Measurements from ENCODE around the gene DMKN.

DMKN gene

DNA sequence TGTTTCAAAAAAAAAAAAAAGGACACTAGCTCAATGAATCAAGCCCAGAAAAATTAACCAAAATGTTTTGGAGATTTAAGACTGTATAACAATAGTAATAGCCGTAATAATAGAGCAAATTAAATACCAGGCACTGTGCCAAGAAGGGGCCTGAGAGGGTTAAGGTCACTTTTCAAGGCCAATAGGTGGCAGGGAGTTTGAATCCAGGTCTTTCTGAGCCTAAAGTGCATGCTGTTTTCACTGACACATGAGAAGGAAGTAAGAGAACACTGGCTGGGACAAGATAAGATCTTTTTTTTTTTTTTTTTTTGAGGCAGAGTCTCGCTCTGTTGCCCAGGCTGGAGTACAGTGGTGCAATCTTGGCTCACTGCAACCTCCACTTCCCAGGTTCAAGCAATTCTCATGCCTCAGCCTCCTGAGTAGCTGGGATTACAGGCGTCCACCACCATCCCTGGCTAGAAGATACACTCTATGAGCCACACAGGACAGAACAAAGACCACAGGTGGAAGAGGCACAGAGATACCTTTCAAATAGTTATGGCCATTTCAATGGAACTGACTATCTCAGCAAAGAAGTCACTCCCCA, 57.7 kb downstream of the DMKN start:
- Histone ChIP-seq H3K4me2 (ENCODE audit: low read depth, low read length, poor library complexity, severe bottlenecking) (peak overlapping the region; percentile 38), H3K4me3 (ENCODE audit: low read length, poor library complexity, severe bottlenecking) (no peak overlapping the region), H3K9me2 (replicated peaks; ENCODE audit: low read depth, low read length) (no peaks in the 10 kb centered on the region), H3K9ac (ENCODE audit: low read depth, low read length, poor library complexity, severe bottlenecking) (no peak overlapping the region), H3K27me3 (ENCODE audit: insufficient read depth, low read length, poor library complexity, severe bottlenecking) (no peaks in the 10 kb centered on the region), H4K20me1 (ENCODE audit: insufficient read depth, low read length, poor library complexity, severe bottlenecking) (no peaks in the 10 kb centered on the region), H3K4me1 (ENCODE audit: insufficient read depth, low read length, poor library complexity, severe bottlenecking) (peaks cover 60% of the 10 kb centered on the region), H3K36me3 (ENCODE audit: insufficient read depth, low read length) (no peaks in the 10 kb centered on the region), H3F3A (ENCODE audit: low read depth) (peaks cover 8% of the 10 kb centered on the region; the same call in 1 of the 2 replicates), H2AFZ (ENCODE audit: low read length) (no peak overlapping the region), H3K9me3 (ENCODE audit: insufficient read depth, low read depth, low read length) (no peaks in the 10 kb centered on the region), H3K79me2 (ENCODE audit: insufficient read depth, low read length) (no peaks in the 10 kb centered on the region)
- TF ChIP-seq, protein P1, sequence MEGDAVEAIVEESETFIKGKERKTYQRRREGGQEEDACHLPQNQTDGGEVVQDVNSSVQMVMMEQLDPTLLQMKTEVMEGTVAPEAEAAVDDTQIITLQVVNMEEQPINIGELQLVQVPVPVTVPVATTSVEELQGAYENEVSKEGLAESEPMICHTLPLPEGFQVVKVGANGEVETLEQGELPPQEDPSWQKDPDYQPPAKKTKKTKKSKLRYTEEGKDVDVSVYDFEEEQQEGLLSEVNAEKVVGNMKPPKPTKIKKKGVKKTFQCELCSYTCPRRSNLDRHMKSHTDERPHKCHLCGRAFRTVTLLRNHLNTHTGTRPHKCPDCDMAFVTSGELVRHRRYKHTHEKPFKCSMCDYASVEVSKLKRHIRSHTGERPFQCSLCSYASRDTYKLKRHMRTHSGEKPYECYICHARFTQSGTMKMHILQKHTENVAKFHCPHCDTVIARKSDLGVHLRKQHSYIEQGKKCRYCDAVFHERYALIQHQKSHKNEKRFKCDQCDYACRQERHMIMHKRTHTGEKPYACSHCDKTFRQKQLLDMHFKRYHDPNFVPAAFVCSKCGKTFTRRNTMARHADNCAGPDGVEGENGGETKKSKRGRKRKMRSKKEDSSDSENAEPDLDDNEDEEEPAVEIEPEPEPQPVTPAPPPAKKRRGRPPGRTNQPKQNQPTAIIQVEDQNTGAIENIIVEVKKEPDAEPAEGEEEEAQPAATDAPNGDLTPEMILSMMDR (conservative IDR thresholded peaks at IDR 0.05; ENCODE audit: low read length): no peak
- no peak for TF ChIP-seq EZH2phosphoT487 (IDR thresholded peaks at IDR 0.05; ENCODE audit: borderline replicate concordance)

DNA sequence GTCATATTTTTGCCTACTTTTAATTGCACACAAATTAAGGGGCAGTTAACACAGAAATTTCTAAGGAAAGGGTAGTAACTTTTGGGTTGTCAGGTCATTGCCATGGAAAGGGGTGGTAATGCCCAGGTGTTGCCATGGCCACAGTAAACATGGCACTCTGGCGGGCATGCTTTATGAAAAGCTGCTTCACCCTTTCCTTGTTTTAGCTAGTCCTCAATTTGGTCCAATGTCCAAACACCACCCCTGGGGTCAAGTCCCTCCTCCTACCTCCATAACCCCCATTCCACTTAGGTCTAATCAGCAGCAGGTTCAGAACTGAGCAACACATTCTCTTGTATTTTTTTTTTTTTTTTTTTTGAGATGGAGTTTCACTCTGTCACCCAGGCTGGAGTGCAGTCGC, 58.8 kb downstream of the DMKN start:
- Histone ChIP-seq H3K36me3 (ENCODE audit: insufficient read depth, low read length) (no peaks in the 10 kb centered on the region), H2AFZ (ENCODE audit: low read length) (no peak overlapping the region), H3K9me3 (ENCODE audit: insufficient read depth, low read depth, low read length) (no peaks in the 10 kb centered on the region), H3K4me3 (ENCODE audit: low read length, poor library complexity, severe bottlenecking) (no peak overlapping the region), H3F3A (ENCODE audit: low read depth) (peaks cover 8% of the 10 kb centered on the region; the same call in 1 of the 2 replicates), H3K79me2 (ENCODE audit: insufficient read depth, low read length) (no peaks in the 10 kb centered on the region), H3K4me1 (ENCODE audit: insufficient read depth, low read length, poor library complexity, severe bottlenecking) (peaks cover 62% of the 10 kb centered on the region), H3K9ac (ENCODE audit: low read depth, low read length, poor library complexity, severe bottlenecking) (no peak overlapping the region), H3K9me2 (replicated peaks; ENCODE audit: low read depth, low read length) (no peaks in the 10 kb centered on the region), H3K27me3 (ENCODE audit: insufficient read depth, low read length, poor library complexity, severe bottlenecking) (no peaks in the 10 kb centered on the region), H3K4me2 (ENCODE audit: low read depth, low read length, poor library complexity, severe bottlenecking) (no peak overlapping the region), H4K20me1 (ENCODE audit: insufficient read depth, low read length, poor library complexity, severe bottlenecking) (no peaks in the 10 kb centered on the region)
- TF ChIP-seq, protein P1 (conservative IDR thresholded peaks at IDR 0.05; ENCODE audit: low read length): no peak
- TF ChIP-seq EZH2phosphoT487 (IDR thresholded peaks at IDR 0.05; ENCODE audit: borderline replicate concordance): no peak

DNA sequence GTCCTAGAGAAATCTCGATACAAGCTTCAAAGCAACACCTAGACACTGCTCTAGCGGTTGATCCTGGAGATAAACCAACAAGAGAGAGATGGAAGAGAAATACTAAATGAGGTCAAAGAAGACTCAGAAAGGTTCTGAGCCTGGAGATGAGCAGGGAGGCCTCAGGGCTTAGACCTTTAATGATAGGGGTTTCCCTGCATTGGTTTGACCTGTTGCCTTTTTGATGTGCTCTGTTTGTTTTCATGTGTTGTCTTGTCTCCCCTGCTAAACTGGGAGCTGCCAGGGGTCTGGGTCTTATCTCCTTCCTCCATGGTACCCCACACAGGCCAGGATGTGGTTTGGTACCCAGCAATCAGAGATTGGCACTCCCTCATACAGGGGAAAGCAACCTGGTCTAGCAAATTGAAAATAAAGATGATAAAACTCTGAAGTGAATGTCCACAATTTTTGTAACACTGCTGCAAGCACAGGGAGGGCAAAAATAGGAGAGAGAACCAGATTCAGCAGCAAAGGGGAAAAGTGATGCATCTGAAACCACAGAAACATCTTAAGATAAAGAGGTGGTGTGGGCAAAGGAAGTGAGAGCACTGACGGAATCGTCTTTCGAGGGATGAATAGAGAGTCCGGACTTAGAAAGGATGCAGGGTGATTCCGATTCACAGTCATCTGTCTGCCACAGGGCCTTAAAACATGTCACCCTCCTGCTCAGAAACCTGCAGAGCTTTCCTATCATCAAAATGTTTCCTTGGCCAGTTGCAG, 61.9 kb downstream of the DMKN start:
- Histone ChIP-seq H3K27me3 (ENCODE audit: insufficient read depth, low read length, poor library complexity, severe bottlenecking) (no peaks in the 10 kb centered on the region), H3K36me3 (ENCODE audit: insufficient read depth, low read length) (no peaks in the 10 kb centered on the region)

More for the DNA sequence above, 61.9 kb downstream of the DMKN start:
- no peaks in the 10 kb centered on the region for H4K20me1 ChIP-seq (ENCODE audit: insufficient read depth, low read length, poor library complexity, severe bottlenecking)
- H3K9me3 ChIP-seq (ENCODE audit: insufficient read depth, low read depth, low read length): no peaks in the 10 kb centered on the region
- peak overlapping the region; percentile 9 for H3K4me2 ChIP-seq (ENCODE audit: low read depth, low read length, poor library complexity, severe bottlenecking)
- peaks cover 68% of the 10 kb centered on the region for H3K4me1 ChIP-seq (ENCODE audit: insufficient read depth, low read length, poor library complexity, severe bottlenecking)
- H3K4me3 ChIP-seq (ENCODE audit: low read length, poor library complexity, severe bottlenecking): no peak overlapping the region
- H3K9me2 ChIP-seq (replicated peaks; ENCODE audit: low read depth, low read length): no peaks in the 10 kb centered on the region
- H3K9ac ChIP-seq (ENCODE audit: low read depth, low read length, poor library complexity, severe bottlenecking): no peak overlapping the region
- TF ChIP-seq EZH2phosphoT487 (IDR thresholded peaks at IDR 0.05; ENCODE audit: borderline replicate concordance): no peak
- TF ChIP-seq, protein P1 (conservative IDR thresholded peaks at IDR 0.05; ENCODE audit: low read length): no peak
- no peaks in the 10 kb centered on the region for H3K79me2 ChIP-seq (ENCODE audit: insufficient read depth, low read length)
- no peak overlapping the region for H2AFZ ChIP-seq (ENCODE audit: low read length)
- H3F3A ChIP-seq (ENCODE audit: low read depth): peaks cover 8% of the 10 kb centered on the region; the same call in 1 of the 2 replicates
